ENCODE data around the gene PDE9A. TPM values are rescaled to one million over a fixed set of nuclear protein-coding genes. Genes with fewer than 3 reads are reported as not detected.

PDE9A gene
- total and polyA plus RNA-seq, 8 donors, result 1.2 to 14.4 (median 5.0) TPM

GRCh38 chr21:42674351-42674940 lies 21.0 kb downstream of the PDE9A start:
- TF ChIP-seq, protein P1, sequence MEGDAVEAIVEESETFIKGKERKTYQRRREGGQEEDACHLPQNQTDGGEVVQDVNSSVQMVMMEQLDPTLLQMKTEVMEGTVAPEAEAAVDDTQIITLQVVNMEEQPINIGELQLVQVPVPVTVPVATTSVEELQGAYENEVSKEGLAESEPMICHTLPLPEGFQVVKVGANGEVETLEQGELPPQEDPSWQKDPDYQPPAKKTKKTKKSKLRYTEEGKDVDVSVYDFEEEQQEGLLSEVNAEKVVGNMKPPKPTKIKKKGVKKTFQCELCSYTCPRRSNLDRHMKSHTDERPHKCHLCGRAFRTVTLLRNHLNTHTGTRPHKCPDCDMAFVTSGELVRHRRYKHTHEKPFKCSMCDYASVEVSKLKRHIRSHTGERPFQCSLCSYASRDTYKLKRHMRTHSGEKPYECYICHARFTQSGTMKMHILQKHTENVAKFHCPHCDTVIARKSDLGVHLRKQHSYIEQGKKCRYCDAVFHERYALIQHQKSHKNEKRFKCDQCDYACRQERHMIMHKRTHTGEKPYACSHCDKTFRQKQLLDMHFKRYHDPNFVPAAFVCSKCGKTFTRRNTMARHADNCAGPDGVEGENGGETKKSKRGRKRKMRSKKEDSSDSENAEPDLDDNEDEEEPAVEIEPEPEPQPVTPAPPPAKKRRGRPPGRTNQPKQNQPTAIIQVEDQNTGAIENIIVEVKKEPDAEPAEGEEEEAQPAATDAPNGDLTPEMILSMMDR (IDR thresholded peaks at IDR 0.05), result no peak
- 54 to 62% methylated on average over 10 to 14 of the region's 14 CpGs for WGBS, 2 donors
- FAIRE-seq (no peak), ATAC-seq (peak in 2 of 4 donors; percentile 39 to 47), DNase-seq (peak in 1 of 6 donors; percentile 23)
- intact Hi-C loops (cut with DNase I), result no loop called here
- Histone ChIP-seq H3K9me3 (no peaks in the 10 kb centered on the region), H3K4me3 (no peak overlapping the region), H3K36me3 (no peaks in the 10 kb centered on the region), H3K27ac (no peak overlapping the region), H3K4me1 (no peaks in the 10 kb centered on the region), H3K27me3 (no peaks in the 10 kb centered on the region)

- H3K4me1 ChIP-seq, result no peaks in the 10 kb centered on the region
- H3K9me3 ChIP-seq, result no peaks in the 10 kb centered on the region
- TF ChIP-seq, protein P1 (IDR thresholded peaks at IDR 0.05), result no peak
- WGBS, 2 donors, result 81 to 94% methylated on average over 15 of the region's 15 CpGs
- H3K27ac ChIP-seq, result no peak overlapping the region
- ATAC-seq (no peak), DNase-seq (no peak), FAIRE-seq (no peak)
- no peaks in the 10 kb centered on the region for H3K27me3 ChIP-seq
- no peaks in the 10 kb centered on the region for H3K36me3 ChIP-seq
- intact Hi-C loops (cut with DNase I), result no loop called here
- H3K4me3 ChIP-seq, result no peak overlapping the region
Measured at GRCh38 chr21:42675403-42675802, 22.0 kb downstream of the PDE9A start.

- intact Hi-C loops (cut with DNase I), result no loop called here
- DNase-seq (no peak), FAIRE-seq (no peak)
Measured at GRCh38 chr21:42676808-42677207, 23.4 kb downstream of the PDE9A start.

DNA sequence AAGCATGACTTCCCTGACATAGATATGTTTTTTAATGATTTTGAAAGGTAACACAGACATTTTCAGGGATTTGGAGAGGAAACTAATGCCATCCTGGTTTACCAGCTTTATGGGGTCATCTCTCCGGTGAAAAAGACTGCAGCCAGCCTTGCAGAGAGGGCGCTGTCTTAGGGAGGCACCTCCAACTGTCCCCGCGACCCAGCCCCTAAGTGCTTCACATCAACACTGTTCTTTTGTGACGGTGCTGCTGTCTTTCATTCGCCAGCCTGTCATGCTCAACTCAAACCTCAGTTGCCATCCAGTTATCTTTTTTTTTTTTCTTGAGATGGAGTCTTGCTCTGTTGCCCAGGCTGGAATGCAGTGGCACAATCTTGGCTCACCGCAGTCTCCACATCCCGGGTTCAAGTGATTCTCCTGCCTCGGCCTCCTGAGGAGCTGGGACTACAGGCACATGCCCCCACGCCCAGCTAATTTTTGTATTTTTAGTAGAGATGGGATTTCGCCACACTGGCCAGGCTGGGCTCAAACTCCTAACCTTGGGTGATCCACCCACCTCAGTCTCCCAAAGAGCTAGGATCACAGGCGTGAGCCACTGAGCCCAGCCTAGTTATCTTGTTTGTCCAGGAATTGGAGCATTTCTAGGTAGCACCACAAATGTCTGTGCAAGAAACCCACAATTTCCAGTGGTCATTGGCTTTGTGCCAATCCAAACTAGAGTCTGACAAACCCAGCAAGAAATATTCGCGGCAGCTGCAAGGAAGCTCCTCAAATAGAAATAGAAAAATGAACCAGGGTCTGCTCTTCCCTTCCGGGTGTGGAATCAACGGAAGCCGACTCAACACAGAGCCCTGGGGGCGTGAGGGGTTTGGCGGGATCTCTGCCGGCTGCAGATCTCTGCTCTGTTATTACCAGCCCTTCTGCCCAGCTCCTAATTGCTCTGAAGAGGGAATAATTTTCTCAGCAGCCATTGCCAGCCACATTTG lies 24.2 kb downstream of the PDE9A start:
- ATAC-seq, result no peak
- no peak overlapping the region for H3K4me3 ChIP-seq
- no peak for DNase-seq
- H3K4me1 ChIP-seq, result no peaks in the 10 kb centered on the region
- intact Hi-C loops (cut with DNase I), result no loop called here
- no peak for FAIRE-seq
- H3K36me3 ChIP-seq, result no peaks in the 10 kb centered on the region
- TF ChIP-seq, protein P1 (IDR thresholded peaks at IDR 0.05), result no peak
- no peak overlapping the region for H3K27ac ChIP-seq
- H3K9me3 ChIP-seq, result no peaks in the 10 kb centered on the region
- 58 to 68% methylated on average over 20 of the region's 20 CpGs for WGBS, 2 donors
- H3K27me3 ChIP-seq, result no peaks in the 10 kb centered on the region

More at GRCh38 chr21:42676808-42677207, 23.4 kb downstream of the PDE9A start:
- Histone ChIP-seq H3K4me1 (no peaks in the 10 kb centered on the region), H3K27ac (no peak overlapping the region), H3K9me3 (no peaks in the 10 kb centered on the region), H3K36me3 (no peaks in the 10 kb centered on the region), H3K4me3 (no peak overlapping the region), H3K27me3 (no peaks in the 10 kb centered on the region)
- ATAC-seq, result no peak
- WGBS, 2 donors, result 72 to 82% methylated on average over 8 of the region's 8 CpGs
- TF ChIP-seq, protein P1 (IDR thresholded peaks at IDR 0.05), result no peak

Measured in pancreas (tissue), 10 donors.